HG03095 (cell line): Measurements from ENCODE around the gene CNNM2.
"Not testable (repeated sequence)": the region's sequence is repeated elsewhere in the genome, so short reads cannot be mapped to it uniquely, and the experiment has no call there.

Source experiments
- ATAC-seq: cut with Tn5 transposase; IDR thresholded peaks from one replicate; pipeline ENCODE4 v1.9.1; 2021; ENCODE audit warnings: moderate library complexity; ENCODE audit not compliant: unreplicated experiment

CNNM2 gene

DNA sequence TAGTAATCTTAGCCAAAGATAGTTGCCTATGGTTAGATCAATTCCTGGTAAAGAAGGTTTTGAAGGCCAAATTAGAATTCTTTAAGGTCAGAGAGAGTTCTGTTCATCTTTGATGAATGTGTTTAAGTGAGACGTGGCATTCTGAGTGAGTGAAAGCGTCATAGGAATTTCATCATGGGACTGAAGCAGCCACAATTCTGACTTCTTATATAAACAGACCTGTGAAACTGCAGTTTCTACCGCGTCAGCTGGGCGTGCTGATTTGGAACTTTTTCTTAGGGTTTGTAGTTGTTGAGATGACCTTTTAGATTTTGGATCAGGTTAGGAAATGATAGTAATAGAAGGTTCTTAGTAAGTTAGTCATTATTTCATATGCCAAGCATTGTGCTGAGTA, 103.8 kb downstream of the CNNM2 start:
- no peak for ATAC-seq

DNA sequence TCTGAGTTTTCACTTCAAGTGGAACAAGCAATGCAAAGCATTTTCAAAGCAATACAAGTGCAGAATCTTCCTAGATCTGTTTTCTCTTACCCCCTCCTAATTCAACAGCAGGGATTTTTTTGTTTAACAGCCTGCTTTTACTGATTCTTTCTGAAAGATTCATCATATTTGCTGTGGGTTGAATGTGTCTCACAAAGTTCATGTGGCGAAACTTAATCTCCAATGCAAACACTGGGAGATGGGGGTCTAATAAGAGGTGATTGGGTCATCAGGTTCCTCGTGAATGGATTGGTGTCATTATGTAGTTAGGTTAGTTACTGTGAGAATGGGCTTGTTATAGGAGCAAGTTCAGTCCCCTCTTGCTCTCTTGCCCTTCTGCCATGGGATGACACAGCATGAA, 107.6 kb downstream of the CNNM2 start:
- ATAC-seq = no peak

DNA sequence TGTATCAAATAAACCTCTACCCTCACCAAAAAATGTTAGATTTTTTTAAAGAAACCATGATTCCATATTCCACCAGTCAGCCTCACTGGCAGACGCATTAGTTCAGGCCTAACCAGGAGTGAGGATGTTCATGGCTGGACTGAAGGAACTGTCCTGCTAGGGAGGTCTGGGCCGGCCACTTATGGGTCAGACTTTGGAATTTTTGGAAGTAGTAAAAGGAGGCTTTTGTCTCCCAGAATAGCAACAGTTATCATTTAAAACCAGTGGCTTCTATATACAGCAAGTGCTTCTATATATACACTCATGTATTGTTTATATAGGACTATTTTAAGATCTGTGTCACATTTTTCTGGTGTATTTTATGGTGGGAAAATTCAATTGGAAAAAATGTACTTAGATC, 120.5 kb downstream of the CNNM2 start:
- no peak for ATAC-seq

DNA sequence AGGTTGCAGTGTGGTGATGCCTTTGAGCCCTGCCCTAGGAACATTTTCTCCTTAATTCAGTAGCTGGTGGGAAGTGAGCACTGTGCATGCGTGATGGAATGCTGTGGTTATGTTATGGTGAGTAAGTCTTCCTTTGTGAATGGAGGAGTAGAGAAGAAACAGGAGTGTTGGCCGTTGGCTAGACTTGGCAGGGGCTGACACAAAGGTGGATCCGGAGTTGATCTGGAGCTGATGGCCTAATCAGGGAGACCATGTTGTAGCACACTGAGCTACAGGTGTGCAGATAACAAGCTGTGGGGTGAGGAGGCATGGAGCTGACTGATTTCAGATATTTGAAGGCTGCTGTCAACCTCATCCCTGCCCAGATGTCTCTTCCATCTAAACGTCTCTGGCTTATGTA, 122.3 kb downstream of the CNNM2 start:
- ATAC-seq = no peak

DNA sequence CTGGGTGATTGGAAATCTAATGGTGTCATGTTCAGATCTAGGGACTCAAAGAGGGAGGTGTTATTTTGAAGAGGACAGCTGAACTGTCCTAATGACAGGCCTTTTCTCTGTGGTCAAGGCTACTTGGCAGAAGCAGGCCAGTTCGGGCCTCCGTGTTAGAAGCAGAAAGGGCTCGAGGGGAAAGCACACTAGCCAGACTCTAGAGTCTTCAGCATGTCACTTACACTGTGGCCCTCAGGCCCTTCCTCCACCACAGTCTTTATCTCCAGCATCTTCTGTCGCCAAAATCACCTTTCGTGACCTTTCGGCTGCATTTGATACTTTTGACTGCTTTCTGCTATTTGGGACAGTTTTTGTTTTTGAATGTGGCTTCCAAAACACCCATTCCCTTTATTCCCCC, 123.3 kb downstream of the CNNM2 start:
- ATAC-seq = no peak

DNA sequence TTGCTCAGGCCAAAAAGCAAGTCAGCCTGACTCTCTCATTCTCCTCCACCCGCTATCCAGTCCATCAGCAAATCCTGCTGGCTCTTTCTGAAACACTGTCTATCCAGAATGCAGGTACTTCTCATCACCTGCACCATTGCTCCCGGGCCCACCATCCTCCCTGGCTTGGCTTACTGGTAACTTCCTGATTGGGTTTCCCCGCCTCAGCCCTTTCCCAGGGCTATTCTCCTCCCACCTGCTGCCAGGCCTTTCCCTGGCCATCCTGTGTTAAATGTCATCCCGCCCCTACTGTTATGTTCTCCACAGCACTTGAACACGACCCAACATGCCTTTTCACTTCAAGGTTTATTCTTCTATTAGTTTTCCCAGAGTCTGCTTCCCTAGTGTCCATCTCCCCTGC, 124.0 kb downstream of the CNNM2 start:
- no peak for ATAC-seq

DNA sequence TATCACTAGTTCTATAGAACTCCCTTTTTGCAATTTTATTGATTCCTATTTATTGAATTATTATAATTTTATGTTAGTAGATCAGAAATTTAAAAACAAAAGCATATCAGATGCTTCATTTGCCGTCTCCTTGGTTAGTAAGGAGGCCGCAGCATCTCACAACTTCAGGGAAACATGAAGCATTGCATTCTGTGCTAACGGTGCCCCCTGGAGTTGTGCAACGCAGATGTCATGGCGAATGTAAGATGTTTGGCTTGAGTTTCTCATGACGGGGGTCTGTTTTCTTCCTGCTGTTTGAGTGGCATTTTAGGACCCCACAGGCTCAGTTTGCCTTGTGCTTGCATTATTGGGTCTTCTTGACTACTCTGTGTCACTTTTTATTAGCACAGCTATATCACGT, 124.8 kb downstream of the CNNM2 start:
- ATAC-seq = no peak

DNA sequence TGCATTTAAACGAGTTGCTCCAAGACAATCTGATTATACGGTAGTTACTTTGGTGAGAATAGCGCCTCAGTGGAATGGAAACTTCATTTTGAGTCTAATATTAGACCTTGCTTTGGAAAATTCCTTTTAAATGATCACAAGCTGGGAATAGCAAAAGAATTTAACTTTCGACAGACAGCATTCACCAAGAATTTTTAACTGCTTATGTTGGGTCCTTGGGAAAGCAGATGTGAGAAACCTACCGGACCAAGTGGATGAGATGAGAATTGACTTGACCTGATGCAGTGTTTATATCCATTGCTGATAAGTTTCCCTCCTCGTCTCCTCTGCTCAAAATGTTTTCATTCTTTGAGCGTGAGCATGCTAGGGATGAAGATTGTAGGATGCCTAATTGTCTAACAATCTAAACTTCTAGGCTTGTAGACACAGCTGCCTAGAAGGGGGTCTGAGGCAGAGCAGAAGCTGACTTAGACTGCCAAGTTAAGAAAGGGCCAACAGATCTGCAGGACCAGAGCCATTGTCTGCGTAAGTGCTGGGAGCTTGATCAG, 126.9 kb downstream of the CNNM2 start:
- no peak for ATAC-seq

DNA sequence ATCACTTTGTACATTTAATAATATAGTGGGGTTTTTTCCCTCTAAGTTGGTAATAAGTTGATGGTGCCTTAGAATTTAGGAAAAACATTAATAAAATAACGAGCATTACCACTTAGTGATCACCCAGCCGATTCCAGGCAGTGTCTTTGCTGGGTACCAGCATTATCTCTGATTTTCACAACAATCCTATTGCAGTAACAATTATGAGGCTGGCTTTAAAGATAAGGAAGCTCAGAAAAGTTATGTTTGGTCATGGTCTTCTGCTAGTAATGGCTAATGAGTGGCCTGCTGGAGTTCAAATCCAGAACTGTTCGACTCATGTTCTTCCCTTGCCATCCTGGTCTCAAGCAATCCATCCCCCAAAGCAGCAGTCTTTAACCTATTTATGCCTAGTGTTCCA, 127.9 kb downstream of the CNNM2 start:
- ATAC-seq = no peak

DNA sequence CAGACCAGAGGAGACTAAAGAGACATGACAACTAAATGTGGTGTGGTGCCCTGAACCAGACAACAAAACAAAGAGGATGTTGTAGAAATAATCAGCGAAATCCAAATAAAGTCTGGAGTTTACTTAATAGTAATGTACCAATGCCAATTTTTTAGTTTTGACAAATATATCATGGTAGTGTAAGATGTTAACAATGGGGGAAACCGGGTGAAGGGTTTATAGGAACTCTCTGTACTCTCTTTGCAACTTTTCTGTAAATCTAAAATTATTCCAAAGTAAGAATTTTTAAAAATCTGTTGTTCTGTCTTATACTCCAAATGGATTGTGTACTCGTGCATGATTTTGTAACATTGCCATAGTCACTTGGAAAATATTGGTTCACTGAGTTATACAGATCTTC, 129.3 kb downstream of the CNNM2 start:
- ATAC-seq = no peak

DNA sequence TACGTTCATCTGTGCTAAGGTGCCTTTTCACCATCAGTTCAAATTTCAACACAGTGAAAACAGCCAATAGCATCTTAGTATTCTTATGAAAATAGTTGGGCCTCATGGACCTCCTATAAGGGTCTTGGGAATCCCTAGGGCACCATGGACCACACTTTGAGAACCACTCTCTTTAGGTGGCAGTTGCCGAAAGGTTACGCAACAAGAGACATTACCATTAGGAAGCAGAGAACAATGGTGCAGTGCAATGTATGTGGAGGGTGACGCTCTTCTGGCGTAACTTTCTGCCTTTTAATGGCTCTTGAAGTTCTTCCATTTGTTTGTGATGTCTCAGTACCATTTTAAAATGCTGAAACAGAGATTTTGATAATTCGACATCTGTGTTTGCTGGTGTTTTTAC, 131.1 kb downstream of the CNNM2 start:
- ATAC-seq = no peak

DNA sequence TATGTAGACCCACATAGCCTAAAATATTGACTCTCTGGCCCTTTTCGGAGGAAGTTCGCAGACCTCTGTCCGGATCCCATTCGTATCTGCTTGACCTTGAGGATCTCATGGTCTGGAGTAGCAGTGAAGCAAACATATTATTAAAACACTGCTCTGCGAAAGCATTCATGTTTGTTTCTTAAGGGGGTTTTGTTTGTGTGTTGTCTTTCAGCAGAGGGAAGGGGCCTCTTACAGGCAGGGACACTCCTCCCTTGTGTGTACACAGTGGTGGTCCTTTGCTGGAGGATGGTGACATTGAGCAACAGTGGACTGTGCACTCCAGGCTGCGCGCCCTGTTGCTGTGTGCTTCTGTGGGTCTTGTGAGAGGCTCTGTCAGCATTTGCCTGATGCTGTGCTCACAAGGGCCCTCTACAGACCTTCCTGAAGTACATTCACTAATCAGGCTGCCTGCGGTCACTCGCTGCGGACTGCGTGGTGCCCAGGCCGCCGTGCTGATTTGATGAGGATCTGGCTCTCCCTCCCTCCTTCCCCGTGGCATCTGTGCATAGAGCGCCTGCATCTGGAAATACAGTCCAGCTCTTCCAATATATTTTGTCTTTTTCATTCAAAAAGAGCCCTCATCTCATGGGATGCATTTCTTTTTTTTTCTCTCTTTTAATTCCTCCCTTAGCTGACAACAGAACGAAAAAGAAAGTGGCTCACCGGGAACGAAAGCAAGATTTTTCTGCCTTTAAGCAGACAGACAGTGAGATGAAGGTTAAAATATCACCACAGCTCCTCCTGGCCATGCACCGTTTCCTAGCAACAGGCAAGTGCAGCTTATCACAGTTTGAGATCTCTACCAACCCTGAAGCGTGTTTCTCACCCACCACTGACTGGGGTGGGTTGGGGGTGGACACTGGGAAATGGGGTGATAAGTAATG, 135.8 kb downstream of the CNNM2 start:
- ATAC-seq = peak; percentile 83

DNA sequence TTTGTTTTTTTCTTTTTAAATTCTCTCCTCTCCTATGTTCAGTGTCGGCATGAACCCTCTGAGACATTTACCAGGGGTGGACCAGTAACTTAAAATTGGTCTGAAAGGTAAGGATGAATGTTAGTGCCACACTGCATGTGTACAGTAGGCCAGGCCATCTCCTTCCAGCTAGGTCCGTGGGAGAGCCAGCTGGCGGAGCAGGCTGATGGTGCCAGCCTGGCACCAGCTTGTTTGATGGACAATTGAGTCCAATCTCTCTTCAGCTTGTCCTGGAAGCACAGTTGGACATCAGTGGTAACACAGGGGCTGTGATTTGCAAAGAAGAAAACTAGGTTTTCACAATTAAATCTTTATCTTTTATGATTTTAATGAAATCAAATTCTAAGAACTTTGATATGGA, 136.5 kb downstream of the CNNM2 start:
- ATAC-seq = no peak

DNA sequence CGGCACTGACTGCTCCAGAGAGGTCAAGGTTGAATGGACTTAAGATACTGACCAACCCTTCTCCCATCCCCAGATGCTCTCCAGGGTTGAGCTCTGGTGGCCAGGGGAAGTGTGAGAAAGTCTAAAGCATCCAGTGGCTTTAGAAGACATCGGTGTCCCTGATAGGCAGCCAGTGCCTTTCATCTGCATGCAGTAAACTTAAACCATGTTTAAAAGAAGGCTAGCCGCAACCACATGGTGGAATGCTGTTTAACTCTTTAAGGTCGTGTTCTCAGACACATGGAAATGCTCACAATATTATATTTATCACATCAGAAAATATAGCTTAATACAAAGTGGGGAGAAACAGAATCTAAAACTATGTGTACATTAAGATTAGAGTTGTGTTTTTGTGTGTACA, 137.0 kb downstream of the CNNM2 start:
- ATAC-seq = no peak

DNA sequence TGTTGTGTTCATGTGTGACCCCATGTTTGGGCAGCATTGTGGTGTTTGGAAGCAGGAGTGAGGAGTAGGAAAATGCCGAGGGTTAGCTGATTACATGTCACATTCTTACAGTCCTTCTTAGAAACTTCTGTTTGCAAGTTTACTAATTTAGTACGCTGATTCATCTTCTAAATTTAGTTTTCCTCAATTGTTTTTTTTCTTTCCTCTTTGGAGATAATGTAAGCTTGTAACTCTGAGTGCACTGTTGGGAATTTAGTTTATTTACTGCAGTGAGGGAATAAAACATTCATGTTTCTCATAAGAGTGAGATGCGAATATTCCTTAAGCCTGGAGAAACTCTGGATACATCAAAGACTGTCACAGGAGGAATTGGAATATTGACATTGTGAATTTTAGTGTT, 139.9 kb downstream of the CNNM2 start:
- no peak for ATAC-seq

DNA sequence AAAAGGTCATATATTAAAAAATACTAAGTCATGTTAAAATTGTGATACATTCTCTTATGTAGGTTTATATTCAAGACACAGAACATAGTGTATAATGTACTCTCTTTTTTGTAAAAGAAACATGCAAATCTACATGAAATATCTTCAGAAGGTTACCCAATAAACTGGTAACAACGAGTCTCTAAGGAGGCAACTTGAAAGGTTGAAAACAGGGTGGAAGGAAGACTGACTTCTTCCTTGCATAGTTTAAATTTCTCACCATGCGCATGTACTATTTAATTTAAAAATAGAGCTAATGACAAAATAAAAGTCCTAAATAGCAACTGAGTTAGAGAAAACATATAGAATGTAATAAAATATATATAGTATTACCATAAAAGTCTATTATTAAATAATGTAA, 142.5 kb downstream of the CNNM2 start:
- ATAC-seq = no peak

DNA sequence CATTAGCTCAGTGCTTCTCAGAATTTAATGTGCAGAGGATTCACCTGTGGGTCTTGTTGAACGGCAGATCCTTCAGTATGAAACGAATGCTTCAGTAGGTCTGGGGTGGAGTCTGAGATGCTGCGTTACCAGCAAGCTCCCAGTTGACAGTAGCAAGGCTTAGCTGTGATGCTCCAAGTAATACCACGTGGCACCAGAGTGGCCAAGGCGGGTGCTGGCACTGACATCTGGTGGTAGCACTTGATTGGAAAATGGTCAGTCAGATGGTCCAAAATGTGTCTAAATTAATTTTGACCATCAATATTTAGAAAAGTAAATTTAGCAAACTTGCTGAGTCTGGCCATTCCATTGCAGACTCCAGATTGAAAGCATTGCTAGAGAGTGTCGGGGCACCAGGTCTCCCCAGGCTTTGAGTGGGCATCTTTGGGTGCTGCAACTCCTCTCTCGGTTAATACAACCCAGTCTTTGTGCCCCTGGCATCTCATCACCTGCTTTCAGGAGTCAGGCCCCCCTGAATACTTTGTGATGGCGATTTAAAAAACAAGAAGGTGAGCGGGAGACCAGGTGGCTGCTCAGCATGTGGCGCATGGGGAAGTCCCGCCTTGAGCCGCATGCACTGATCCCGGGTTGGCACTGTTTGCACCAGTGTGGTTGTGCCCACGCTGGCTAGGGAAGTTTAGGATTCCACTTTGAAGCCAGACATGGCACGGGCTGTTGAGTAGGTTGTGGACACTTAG, 144.9 kb downstream of the CNNM2 start:
- ATAC-seq = no peak

DNA sequence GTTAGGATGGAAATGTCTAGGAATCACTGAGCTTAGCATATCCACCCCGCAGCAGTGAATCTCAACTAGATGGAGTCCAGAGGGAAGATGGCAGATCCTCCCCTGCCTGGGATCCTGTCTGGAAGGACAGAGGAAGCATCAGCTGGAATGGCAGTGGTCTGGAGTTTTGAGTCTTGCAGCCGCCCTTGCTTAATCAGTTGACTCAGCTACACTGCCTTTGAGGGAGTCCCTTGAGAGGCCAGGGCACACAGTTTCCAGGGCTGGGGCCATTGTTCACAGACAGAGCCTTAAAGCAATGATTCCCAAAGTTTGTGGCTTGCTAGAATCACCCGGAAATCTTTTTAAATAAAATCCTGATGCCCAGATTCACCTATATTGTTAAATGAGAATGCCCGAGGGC, 146.9 kb downstream of the CNNM2 start:
- ATAC-seq = no peak

DNA sequence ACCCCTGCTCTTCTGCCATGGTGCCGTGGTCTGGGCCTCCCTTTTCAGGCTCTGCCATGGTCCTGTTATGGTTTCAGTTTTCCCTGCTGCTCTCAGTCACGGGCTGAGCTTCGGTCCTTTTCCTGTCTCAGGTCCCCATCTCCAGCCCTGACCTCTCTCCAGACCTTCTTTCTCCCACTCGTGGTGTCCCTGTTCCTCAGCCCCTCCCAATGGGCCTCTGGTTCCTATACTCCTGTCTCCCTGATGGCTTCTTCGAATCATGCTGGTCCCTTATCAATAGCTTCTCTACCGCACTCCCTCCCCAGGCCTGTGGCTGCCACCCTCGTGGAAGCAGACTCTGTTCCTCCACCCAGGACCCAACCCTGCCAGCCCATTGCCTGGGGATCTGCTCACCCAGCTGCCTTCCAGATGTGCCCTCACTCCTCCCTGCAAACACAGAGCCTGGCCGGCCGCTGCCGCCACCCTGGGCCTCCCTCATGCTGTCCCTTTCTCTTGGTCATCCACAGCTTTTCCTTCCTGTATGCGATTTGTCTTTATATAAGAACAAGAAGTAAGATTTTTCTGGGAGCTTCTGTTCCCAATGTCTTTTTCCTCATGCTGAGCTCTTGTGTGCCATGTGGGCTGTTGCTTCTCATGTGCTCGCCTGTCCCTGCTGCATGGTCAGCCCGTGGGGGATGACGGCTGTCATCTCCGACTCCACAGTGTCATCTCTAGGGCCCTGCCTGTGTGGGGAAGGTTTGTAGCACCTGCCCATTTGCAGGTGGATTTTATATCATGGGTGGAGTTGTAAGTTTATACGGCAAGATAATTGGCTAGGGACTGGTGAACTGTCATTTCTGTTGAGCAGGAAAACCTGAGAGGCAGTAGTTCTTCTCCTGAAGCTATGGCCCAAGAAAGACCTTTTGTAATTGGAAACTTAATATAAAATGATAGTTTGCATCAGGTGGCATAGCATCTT, 148.3 kb downstream of the CNNM2 start:
- no peak for ATAC-seq

DNA sequence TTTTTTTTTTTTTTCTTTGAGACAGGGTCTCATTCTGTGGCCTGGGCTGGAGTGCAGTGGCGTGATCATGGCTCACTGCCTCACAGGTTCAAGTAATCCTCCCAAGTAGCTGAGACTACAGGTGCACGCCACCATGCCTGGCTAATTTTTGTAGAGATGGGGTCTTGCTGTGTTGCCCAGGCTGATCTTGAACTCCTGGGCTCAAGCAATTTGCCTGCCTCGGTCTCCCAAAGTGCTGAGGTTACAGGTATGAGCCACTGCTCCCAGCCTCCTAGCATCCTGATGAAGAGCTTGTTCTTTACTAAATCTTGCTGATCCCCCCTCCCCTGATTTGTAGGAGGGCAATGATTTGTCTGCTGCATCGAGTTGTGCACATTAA, 149.0 kb downstream of the CNNM2 start:
- not testable (repeated sequence) for ATAC-seq

DNA sequence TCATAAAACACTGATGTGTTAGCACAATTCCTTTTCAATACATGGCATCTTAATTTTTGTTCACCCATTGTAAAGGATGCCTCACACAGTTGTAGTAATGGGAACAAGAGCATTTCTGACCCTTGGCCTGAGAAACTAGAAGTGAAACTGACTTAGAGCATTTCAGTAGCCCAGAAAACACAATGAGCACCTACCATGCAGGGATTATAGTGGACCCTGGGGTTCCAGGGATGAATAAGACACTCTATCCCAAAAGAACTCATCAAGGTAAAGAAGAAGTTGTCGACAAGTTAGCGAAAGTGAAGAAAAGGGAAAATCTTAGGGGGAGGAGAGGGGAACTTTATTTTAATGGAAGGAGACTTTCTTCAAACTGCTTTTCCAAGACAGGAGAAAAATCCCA, 149.4 kb downstream of the CNNM2 start:
- ATAC-seq = no peak
